HG03442 (cell line): Measurements from ENCODE around the gene DNAJC16.
"Not testable (repeated sequence)": the region's sequence is repeated elsewhere in the genome, so short reads cannot be mapped to it uniquely, and the experiment has no call there.

ENCODE experiments used
- ATAC-seq: cut with Tn5 transposase; IDR thresholded peaks from one replicate; pipeline ENCODE4 v1.9.1; 2021; ENCODE audit warnings: mild to moderate bottlenecking, moderate library complexity; ENCODE audit not compliant: unreplicated experiment

The DNAJC16 gene

DNA sequence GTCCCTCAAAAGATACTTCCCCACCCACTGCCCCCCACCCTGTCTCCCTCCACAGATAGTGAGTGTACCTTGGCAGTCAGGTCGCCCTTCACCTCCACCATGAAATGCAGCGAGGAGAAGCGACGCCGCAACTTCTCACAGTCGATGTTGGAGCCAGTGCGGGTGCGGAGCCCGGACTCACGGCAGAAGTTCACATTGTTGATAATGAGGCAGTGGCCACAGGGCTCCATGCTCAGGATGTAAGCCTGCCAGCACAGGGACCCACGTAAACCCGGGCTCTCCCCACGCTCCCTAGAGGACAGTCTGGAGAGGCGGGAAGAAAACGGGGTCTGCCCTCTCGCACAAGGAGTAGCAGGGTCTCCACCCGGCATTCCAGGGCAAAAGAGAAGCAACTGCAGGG, 19.8 kb upstream of the DNAJC16 start:
- ATAC-seq = no peak

DNA sequence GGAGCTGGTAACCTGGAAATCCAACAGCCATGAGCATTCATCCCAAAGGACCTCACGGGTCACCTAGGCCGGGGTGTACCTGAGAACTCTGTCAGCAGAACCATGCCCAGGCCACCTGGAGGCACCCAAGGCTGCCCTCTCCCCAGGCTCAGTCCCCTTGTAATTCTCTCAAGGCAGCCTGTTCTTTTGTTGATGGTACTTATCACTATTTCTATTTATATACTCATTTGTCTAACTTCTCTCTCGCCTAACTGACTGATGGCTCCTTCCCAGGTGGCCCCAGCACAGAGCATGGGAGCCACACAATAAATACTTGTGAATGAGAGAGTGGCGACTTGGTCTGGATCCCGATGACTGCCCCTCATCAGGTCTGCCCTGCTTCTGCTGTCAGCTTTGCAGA, 19.4 kb upstream of the DNAJC16 start:
- ATAC-seq = no peak

GRCh38 chr1:15508700-15509487, 17.8 kb upstream of the DNAJC16 start:
- no peak for ATAC-seq

DNA sequence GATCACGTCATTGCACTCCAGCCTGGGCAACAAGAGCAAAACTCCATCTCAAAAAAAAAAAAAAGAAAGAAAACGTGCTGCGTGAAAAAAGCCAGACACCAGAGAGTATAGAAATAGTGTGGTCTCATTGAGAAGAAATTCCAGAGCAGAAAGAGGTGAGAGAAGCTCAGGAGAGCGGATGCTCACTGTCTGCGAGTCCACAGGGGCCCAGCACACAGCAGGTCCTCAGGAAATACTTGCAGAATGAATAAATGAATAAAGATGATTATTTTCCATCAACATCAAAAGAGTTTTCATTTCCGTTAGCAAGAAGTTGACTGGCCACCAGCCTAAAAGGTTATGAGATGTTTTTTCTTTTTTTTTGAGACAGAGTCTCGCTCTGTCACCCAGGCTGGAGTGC, 17.1 kb upstream of the DNAJC16 start:
- no peak for ATAC-seq

- no peak for ATAC-seq
These were observed 15.8 kb upstream of the DNAJC16 start for GRCh38 chr1:15510611-15511405.

- ATAC-seq = no peak
These were observed 13.5 kb upstream of the DNAJC16 start for GRCh38 chr1:15513192-15513591.

DNA sequence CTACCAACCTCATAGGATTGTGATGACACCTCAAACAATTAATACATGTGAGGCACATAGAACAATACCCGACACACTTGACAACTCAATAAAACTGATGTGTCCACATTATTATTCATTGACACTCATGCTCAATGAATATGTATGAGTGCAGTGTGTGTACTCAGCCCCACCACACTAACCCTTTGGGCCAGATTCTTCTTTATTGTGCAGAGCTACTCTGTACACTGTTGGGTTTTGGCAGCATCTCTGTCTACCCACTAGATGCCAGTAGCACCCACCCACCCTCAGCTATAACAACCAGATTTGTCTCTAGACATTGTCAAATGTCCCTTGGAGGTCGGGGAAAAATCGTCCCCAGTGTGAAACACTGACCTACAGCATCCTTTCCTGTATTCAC, 12.7 kb upstream of the DNAJC16 start:
- ATAC-seq = no peak

GRCh38 chr1:15514557-15514956, 12.1 kb upstream of the DNAJC16 start:
- not testable (repeated sequence) for ATAC-seq

DNA sequence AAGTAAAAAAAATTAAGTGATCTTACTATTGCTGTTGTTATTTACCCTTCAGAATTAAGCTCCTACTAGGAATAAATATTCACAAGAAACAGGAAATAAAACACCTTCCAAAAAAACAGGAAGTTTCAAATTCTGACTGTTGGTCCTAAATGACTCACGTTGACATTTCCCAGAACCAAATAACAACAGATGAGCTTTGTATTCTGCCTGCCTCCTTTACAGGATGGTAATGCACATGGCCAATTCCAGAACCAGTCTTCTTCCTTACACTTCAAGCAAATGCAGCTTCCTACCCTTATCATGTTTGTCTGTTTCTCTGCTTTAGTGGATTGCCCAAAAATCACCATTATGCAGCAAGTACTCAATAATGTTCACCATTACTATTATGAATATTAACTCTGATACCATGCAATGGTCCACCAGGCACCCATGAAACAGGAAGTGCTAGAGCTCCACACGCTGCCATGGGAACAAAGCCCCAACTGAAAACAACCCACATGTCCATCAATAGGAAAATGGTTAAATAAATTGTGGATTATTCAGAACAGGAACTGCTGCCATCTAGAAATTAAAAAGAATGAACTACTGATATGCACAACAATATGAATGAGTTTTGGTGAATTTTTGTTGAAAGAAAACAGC, 11.5 kb upstream of the DNAJC16 start:
- ATAC-seq = no peak

GRCh38 chr1:15519625-15520024, 7.0 kb upstream of the DNAJC16 start:
- ATAC-seq = no peak

DNA sequence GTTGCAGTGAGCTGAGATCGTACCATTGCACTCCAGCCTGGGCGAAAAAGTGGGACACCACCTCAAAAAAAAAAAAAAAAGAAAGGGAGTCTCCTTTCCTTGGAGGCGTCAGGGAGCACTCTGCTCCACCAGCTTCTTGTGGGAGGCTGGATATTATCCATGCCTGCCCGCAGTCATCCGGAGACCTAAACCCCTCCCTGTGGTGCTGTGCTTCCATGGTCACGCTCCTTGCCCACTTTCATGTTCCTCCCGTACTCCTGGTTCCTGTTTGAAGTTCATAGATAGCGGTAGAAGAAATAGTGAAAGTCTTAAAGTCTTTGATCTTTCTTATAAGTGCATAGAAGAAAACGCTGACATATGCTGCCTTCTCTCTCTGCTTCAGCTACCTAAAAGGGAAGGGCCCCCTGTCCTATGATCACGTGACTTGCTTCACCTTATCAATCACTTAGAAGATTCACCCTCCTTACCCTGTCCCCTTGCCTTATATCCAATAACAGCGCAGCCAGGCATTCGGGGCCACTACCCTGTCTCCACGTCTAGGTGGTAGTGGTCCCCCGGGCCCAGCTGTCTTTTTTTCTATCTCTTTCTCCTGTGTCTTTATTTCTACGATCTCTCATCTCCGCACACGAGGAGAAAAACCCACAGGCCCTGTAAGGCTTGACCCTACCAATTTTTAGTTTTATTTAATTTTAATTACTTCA, 5.3 kb upstream of the DNAJC16 start:
- not testable (repeated sequence) for ATAC-seq

DNA sequence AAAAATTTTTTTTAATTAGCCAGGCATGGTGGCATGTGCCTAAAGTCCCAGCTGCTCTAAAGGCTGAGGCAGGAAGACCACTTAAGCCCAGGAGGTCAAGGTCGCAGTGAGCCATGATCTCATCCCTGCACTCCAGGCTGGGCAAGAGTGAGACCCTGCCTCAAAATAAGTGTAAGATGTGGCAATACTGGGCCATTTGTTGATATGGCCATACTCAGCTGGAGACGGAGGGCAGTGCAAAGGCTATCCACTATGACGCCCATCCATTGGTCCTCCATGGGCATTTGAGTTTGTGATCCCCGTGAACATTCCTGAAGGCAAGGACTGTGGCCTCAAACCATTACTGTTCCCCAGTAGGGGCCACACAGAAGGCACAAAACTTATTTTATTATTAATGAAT, 4.1 kb upstream of the DNAJC16 start:
- ATAC-seq = no peak

GRCh38 chr1:15523104-15524020, 3.3 kb upstream of the DNAJC16 start:
- ATAC-seq = no peak

GRCh38 chr1:15524021-15524282, 2.7 kb upstream of the DNAJC16 start, which contains the start of gene CASP9:
TSS of gene CASP9 (minus strand) at chr1:15524215. CDS start at chr1:15524200, 15 bp downstream.
- no peak for ATAC-seq

- ATAC-seq = peak; percentile 33
These were observed 2.2 kb upstream of the DNAJC16 start for GRCh38 chr1:15524283-15525049.

GRCh38 chr1:15525050-15526020, 1.3 kb upstream of the DNAJC16 start:
- ATAC-seq = peak; percentile 32

DNA sequence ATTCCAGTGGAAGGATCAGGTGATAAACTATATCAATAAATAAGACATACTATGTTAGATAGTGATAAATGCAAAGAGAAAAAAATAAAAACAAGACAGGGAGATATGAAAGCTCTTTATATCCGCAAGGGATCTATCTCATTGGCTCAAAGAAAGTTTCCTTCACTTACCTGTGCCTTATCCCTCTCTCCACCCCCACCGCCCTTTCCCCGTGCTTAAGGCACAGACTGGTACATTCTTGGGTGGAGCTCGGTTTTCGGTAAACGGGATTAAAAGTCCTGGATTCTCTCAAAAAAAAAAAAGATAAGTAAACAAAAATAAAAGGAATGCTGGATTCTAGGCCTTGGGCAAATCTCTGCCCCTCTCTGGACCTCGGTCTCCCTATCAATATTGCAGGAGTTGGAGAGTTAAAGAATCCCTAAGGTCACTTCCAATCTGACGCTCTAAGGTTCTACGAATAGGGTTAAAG, 593 bp upstream of the DNAJC16 start:
- no peak for ATAC-seq

- no peak for ATAC-seq
These were observed 4.4 kb downstream of the DNAJC16 start for GRCh38 chr1:15531003-15531402.
